HepG2 (cell line): ENCODE data around the gene CHIC2. TPM values are rescaled to one million over a fixed set of nuclear protein-coding genes. Genes with fewer than 3 reads are reported as not detected.

Experiments
- ATAC-seq: fragments of 200-7000 bp; cut with Tn5 transposase; 3 replicates; pipeline ENCODE4 v1.9.1; 2020; ENCODE audit warnings: mild to moderate bottlenecking, moderate library complexity
- BruUV-seq: library from RNA; stranded (reverse); fragments of 400-500 nt; replicated peaks from 2 replicates; lab custom pipeline; 2021; lab: Mats Ljungman, UMichigan
- CTCF ChIA-PET: fragments of 300-600 bp; formaldehyde crosslinking; extraction: SDS; loops from one replicate; lab custom pipeline; 2021; ENCODE audit warnings: low total read pairs, inconsistent platforms, low intra/inter-chr PET ratio; lab: Yijun Ruan, JAX
- POLR2A ChIA-PET: fragments of 350-600 bp; sonication (Branson Sonifier 250); formaldehyde crosslinking; loops from one replicate; lab custom pipeline; 2020; ENCODE audit warnings: antibody characterized with exemption, inconsistent platforms; lab: Yijun Ruan, JAX
- DNase-seq: peaks from one replicate; pipeline ENCODE4 v3.0.0-alpha.2; 2015; ENCODE audit warnings: low spot score
- FAIRE-seq: peaks from 3 replicates; lab custom pipeline; 2011; peaks lifted over from hg19 to GRCh38; lab: Jason Lieb, UNC
- H2AFZ ChIP-seq: one replicate; pipeline ENCODE4 v1.6.1; 2011; ENCODE audit warnings: low read length, inconsistent platforms
- H3K27ac ChIP-seq: fragments of 300-600 bp; 3 replicates; pipeline ENCODE4 v1.8.0; 2011; ENCODE audit warnings: mixed run types, mild to moderate bottlenecking, mixed read lengths, low read length, inconsistent platforms; ENCODE audit not compliant: insufficient read depth; ENCODE audit errors: extremely low read length
- H3K27me3 ChIP-seq, 2 experiments: fragments of 200-600 bp in 1 of 2; 2 replicates in 1 of 2; 3 replicates in 1 of 2; pipeline versions ENCODE4 v1.6.0 to v1.8.0; 2011; ENCODE audit warnings: low read length in 2 of 2, mild to moderate bottlenecking in 2 of 2, moderate library complexity in 2 of 2, inconsistent platforms in 1 of 2; ENCODE audit not compliant: insufficient read depth in 2 of 2, control insufficient read depth in 1 of 2
- H3K36me3 ChIP-seq, 2 experiments: fragments of 200-600 bp in 1 of 2; replicated peaks in 1 of 2; 2 replicates in 1 of 2; 3 replicates in 1 of 2; pipeline versions ENCODE4 v1.5.1 to v1.8.0; 2011; ENCODE audit warnings: low read length in 2 of 2, inconsistent platforms in 1 of 2; ENCODE audit not compliant: insufficient read depth in 2 of 2, control insufficient read depth in 1 of 2
- H3K4me1 ChIP-seq: 2 replicates; pipeline ENCODE4 v1.5.1; 2012; ENCODE audit warnings: low read length, inconsistent platforms; ENCODE audit not compliant: insufficient read depth
- H3K4me2 ChIP-seq: 2 replicates; pipeline ENCODE4 v1.6.0; 2011; ENCODE audit warnings: low read depth, low read length, inconsistent platforms
- H3K4me3 ChIP-seq, 3 experiments: fragments of 200-600 bp in 1 of 3; sonication (generic), shearing (Covaris generic) in 1 of 3; replicated peaks in 1 of 3; 2 replicates each; pipeline ENCODE4 v1.5.1; 2011 to 2016; ENCODE audit warnings: low read length in 3 of 3, inconsistent platforms in 2 of 3, low read depth in 2 of 3, mild to moderate bottlenecking in 2 of 3, control low read depth in 1 of 3, mixed read lengths in 1 of 3; ENCODE audit not compliant: insufficient read depth in 1 of 3
- H3K79me2 ChIP-seq: one replicate; pipeline ENCODE4 v1.6.1; 2011; ENCODE audit warnings: low read length, inconsistent platforms; ENCODE audit not compliant: insufficient read depth
- H3K9ac ChIP-seq: 2 replicates; pipeline ENCODE4 v1.6.0; 2011; ENCODE audit warnings: mild to moderate bottlenecking, low read depth, low read length, inconsistent platforms; ENCODE audit not compliant: insufficient read depth
- H3K9me3 ChIP-seq: 2 replicates; pipeline ENCODE4 v1.5.1; 2012; ENCODE audit warnings: mild to moderate bottlenecking, low read length
- H4K20me1 ChIP-seq: 2 replicates; pipeline ENCODE4 v1.6.0; 2011; ENCODE audit warnings: inconsistent platforms, mild to moderate bottlenecking, low read length, moderate library complexity; ENCODE audit not compliant: insufficient read depth
- ERF ChIP-seq: IDR thresholded peaks from 2 replicates; pipeline ENCODE4 v1.6.1; 2018; ENCODE audit warnings: missing biosample characterization, missing genetic modification reagents
- FOXO1 ChIP-seq: sonication (generic); formaldehyde crosslinking; IDR thresholded peaks from 2 replicates; pipeline ENCODE4 v1.4.0; 2020; ENCODE audit warnings: missing genetic modification reagents
- HMGA1 ChIP-seq: sonication (generic); formaldehyde crosslinking; conservative IDR thresholded peaks from 2 replicates; pipeline ENCODE4 v1.4.0; 2020; ENCODE audit warnings: missing genetic modification reagents
- NFKB2 ChIP-seq: sonication (generic); formaldehyde crosslinking; IDR thresholded peaks from 2 replicates; pipeline ENCODE4 v1.4.0; 2020; ENCODE audit warnings: missing genetic modification reagents, borderline replicate concordance
- ONECUT2 ChIP-seq: sonication (generic); formaldehyde crosslinking; IDR thresholded peaks from 2 replicates; pipeline ENCODE4 v1.4.0; 2020; ENCODE audit warnings: missing genetic modification reagents
- RFXAP ChIP-seq: sonication (generic); formaldehyde crosslinking; IDR thresholded peaks from 2 replicates; pipeline ENCODE4 v1.4.0; 2020; ENCODE audit warnings: missing genetic modification reagents, borderline replicate concordance
- SALL1 ChIP-seq: sonication (generic); formaldehyde crosslinking; IDR thresholded peaks from 2 replicates; pipeline ENCODE4 v1.8.0; 2022; ENCODE audit warnings: mild to moderate bottlenecking, missing genetic modification reagents
- SOX6 ChIP-seq, 2 experiments: fragments of 450-650 bp in 1 of 2; sonication (generic) in 1 of 2; formaldehyde crosslinking in 1 of 2; IDR thresholded peaks; 2 replicates each; pipeline versions ENCODE4 v1.4.0 to v1.6.1; 2017 to 2020; ENCODE audit warnings: antibody characterized with exemption in 1 of 2, mild to moderate bottlenecking in 1 of 2, missing genetic modification reagents in 1 of 2
- TRAFD1 ChIP-seq: sonication (generic); formaldehyde crosslinking; IDR thresholded peaks from 2 replicates; pipeline ENCODE4 v1.5.1; 2020; ENCODE audit warnings: missing genetic modification reagents, mild to moderate bottlenecking, borderline replicate concordance
- TRIM24 ChIP-seq: sonication (generic); formaldehyde crosslinking; IDR thresholded peaks from 2 replicates; pipeline ENCODE4 v1.8.0; 2022; ENCODE audit warnings: mild to moderate bottlenecking, missing genetic modification reagents
- ZNF160 ChIP-seq: sonication (generic); formaldehyde crosslinking; IDR thresholded peaks from 2 replicates; pipeline ENCODE4 v1.8.0; 2022; ENCODE audit warnings: mild to moderate bottlenecking, inconsistent platforms, missing genetic modification reagents
- WGBS: methylation state at CpG from one replicate; pipeline ENCODE4 v1.1.6; 2017; ENCODE audit warnings: low lambda C conversion rate; 5-methylcytosine and 5-hydroxymethylcytosine counted together
- in situ Hi-C: cut with HindIII; loops from 2 replicates; pipeline ENCODE4 v1.10.0; 2017; ENCODE audit warnings: low pct_unique_long_range_greater_than_20kb; ENCODE audit not compliant: extremely low pct_ligation_motif_present
- intact Hi-C: fragments of 100-400 bp; cut with micrococcal nuclease; formaldehyde crosslinking; loops from one replicate; pipeline ENCODE4 v1.10.0; 2022; ENCODE audit not compliant: unreplicated experiment
- polyA plus RNA-seq, 8 experiments: library from polyadenylated mRNA; depleted of rRNA in 3 of 8; stranded (reverse) in 7 of 8; unstranded in 1 of 8; fragments of >200 nt; fragmentation: Illumina TruSeq in 4 of 8; extraction: Trizol in 4 of 8; gene quantifications; 2 replicates each; pipeline versions ENCODE4 v1.2.1 to v1.2.3, GENCODE V29; 2011 to 2016; ENCODE audit warnings: low read depth in 4 of 8, missing spikeins in 1 of 8, mixed read lengths in 1 of 8; ENCODE audit not compliant: insufficient read depth in 1 of 8
- total RNA-seq, 5 experiments: library from RNA; depleted of rRNA; stranded (reverse); fragments of >200 nt; fragmentation: Illumina TruSeq; extraction: Trizol; gene quantifications; 2 replicates each; pipeline ENCODE4 v1.2.3, GENCODE V29; 2016; ENCODE audit warnings: low read depth in 1 of 5
- TF ChIP-seq, protein P1 (sequence below): IDR thresholded peaks from 2 replicates; pipeline ENCODE4 v1.6.1; 2016; ENCODE audit warnings: low read depth, missing genetic modification reagents, missing compliant biosample characterization

CHIC2 gene
- total and polyA plus RNA-seq, 2 of the 13 experiments (the other 11 are each of a cell fraction or from before 2014, with no cell fraction given): 10.0 to 17.2 TPM

- TF ChIP-seq TRAFD1 (no peak), ONECUT2 (CRISPR knock-in tag) (no peak), HMGA1 (CRISPR knock-in tag) (no peak), RFXAP (CRISPR knock-in tag) (0 out of 2 replicates have a peak, but pooled peaks have one; percentile 25)
These were observed 27.4 kb upstream of the CHIC2 start (continued) for GRCh38 chr4:54091637-54092404.

DNA sequence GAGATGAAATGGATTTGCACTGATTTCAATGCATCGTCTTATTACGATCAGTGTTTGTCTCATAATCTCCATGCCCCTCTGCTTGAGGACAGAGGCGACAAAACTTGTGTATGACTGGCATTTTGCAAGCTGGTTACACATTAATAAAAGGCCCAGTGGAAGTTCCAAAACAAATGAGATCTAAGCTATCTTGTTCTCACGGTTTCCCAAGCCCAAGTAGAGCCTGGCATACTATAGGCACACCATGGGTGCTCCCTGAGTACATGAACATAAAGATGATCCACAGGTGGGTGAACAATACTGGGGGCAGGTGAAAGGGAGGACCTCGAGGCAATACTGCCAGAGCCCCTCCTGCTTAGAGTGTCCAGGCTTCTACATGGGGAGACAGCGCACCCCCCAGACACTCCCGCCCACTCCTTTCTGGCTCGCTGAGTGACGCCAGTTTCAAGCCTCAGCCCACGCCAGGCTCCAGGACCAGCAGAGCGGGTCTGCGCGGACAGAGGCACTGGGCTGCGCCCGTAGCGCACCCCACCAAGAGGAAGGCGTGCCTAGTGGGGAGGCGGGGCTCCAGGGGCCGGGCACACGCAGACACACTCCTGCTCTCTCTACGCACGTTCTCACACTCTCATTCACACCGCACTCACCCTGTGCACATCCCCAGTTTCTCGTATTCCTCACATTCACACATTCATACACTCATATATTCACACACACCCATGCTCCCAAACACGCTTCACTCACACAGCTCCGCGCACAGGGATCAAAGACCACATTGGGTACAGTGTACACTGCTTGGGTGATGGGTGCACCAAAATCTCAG, 26.6 kb upstream of the CHIC2 start:
- H3K4me3 ChIP-seq: peak overlapping the region; percentile 52 to 79 (median 56)
- ChIA-PET POLR2A (interaction anchor here (0.7 to 2.8 kb wide), 4 partner anchors 25 to 1379 kb away, joined by 3 to 18 read pairs (median 4); no protein-coding TSS in a partner anchor), CTCF (interaction anchor here (1.2 kb wide), 1 partner anchor 9 kb away, joined by 3 read pairs; no protein-coding TSS in a partner anchor)
- peaks cover 4 to 32% of the 10 kb centered on the region in 2 experiments; a peak in 3 of 5 replicates for H3K27me3 ChIP-seq
- no peaks in the 10 kb centered on the region for H3K36me3 ChIP-seq
- no peaks in the 10 kb centered on the region for H4K20me1 ChIP-seq
- peak overlapping the region; percentile 53 for H2AFZ ChIP-seq
- H3K4me1 ChIP-seq: peaks cover 34% of the 10 kb centered on the region
- H3K27ac ChIP-seq: peak overlapping the region; percentile 41
- ATAC-seq (peak; percentile 85), FAIRE-seq (no peak), DNase-seq (peak; percentile 38)
- peak overlapping the region; percentile 96 for H3K4me2 ChIP-seq
- H3K9ac ChIP-seq: peak overlapping the region; percentile 60
- 12% methylated on average over 22 of the region's 27 CpGs for WGBS
- H3K9me3 ChIP-seq: no peaks in the 10 kb centered on the region
- BruUV-seq: TSS peak; percentile 80
- in situ Hi-C loops: no loop called here
- H3K79me2 ChIP-seq: no peaks in the 10 kb centered on the region
- intact Hi-C loops: loop anchor here (5.0 kb wide), 1 partner anchor 1214 kb away; no protein-coding TSS in a partner anchor
- TF ChIP-seq, protein P1, sequence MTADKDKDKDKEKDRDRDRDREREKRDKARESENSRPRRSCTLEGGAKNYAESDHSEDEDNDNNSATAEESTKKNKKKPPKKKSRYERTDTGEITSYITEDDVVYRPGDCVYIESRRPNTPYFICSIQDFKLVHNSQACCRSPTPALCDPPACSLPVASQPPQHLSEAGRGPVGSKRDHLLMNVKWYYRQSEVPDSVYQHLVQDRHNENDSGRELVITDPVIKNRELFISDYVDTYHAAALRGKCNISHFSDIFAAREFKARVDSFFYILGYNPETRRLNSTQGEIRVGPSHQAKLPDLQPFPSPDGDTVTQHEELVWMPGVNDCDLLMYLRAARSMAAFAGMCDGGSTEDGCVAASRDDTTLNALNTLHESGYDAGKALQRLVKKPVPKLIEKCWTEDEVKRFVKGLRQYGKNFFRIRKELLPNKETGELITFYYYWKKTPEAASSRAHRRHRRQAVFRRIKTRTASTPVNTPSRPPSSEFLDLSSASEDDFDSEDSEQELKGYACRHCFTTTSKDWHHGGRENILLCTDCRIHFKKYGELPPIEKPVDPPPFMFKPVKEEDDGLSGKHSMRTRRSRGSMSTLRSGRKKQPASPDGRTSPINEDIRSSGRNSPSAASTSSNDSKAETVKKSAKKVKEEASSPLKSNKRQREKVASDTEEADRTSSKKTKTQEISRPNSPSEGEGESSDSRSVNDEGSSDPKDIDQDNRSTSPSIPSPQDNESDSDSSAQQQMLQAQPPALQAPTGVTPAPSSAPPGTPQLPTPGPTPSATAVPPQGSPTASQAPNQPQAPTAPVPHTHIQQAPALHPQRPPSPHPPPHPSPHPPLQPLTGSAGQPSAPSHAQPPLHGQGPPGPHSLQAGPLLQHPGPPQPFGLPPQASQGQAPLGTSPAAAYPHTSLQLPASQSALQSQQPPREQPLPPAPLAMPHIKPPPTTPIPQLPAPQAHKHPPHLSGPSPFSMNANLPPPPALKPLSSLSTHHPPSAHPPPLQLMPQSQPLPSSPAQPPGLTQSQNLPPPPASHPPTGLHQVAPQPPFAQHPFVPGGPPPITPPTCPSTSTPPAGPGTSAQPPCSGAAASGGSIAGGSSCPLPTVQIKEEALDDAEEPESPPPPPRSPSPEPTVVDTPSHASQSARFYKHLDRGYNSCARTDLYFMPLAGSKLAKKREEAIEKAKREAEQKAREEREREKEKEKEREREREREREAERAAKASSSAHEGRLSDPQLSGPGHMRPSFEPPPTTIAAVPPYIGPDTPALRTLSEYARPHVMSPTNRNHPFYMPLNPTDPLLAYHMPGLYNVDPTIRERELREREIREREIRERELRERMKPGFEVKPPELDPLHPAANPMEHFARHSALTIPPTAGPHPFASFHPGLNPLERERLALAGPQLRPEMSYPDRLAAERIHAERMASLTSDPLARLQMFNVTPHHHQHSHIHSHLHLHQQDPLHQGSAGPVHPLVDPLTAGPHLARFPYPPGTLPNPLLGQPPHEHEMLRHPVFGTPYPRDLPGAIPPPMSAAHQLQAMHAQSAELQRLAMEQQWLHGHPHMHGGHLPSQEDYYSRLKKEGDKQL: no peak
- 0 out of 2 replicates have a peak, but pooled peaks have one; percentile 14 for TF ChIP-seq FOXO1 (CRISPR knock-in tag)
- TF ChIP-seq ERF (CRISPR knock-in tag): 0 out of 2 replicates have a peak, but pooled peaks have one; percentile 3
- TF ChIP-seq SALL1: peak; percentile 49; the same call in 1 of the 2 replicates
- 0 out of 2 replicates have a peak, but pooled peaks have one; percentile 10 for TF ChIP-seq NFKB2 (CRISPR knock-in tag)
- TF ChIP-seq SOX6 (IDR thresholded peaks at IDR 0.05): no peak
- TF ChIP-seq SOX6 (CRISPR knock-in tag; IDR thresholded peaks at IDR 0.05): 0 out of 2 replicates have a peak, but pooled peaks have one; percentile 32
- TF ChIP-seq TRIM24 (CRISPR knock-in tag): no peak
- TF ChIP-seq ZNF160 (CRISPR knock-in tag): no peak
